ENCODE data around the gene LCN2.

- TF ChIP-seq, protein P1, sequence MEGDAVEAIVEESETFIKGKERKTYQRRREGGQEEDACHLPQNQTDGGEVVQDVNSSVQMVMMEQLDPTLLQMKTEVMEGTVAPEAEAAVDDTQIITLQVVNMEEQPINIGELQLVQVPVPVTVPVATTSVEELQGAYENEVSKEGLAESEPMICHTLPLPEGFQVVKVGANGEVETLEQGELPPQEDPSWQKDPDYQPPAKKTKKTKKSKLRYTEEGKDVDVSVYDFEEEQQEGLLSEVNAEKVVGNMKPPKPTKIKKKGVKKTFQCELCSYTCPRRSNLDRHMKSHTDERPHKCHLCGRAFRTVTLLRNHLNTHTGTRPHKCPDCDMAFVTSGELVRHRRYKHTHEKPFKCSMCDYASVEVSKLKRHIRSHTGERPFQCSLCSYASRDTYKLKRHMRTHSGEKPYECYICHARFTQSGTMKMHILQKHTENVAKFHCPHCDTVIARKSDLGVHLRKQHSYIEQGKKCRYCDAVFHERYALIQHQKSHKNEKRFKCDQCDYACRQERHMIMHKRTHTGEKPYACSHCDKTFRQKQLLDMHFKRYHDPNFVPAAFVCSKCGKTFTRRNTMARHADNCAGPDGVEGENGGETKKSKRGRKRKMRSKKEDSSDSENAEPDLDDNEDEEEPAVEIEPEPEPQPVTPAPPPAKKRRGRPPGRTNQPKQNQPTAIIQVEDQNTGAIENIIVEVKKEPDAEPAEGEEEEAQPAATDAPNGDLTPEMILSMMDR (IDR thresholded peaks at IDR 0.05), result no peak
- TF ChIP-seq POLR2AphosphoS5 (IDR thresholded peaks at IDR 0.05) (no peak), POLR2A (IDR thresholded peaks at IDR 0.05) (no peak)
These were observed 34.7 kb upstream of the LCN2 start for GRCh38 chr9:128114326-128115186.
